Stimulated activated CD4-positive, alpha-beta T cell treated with anti-CD3 and anti-CD28 coated beads, Interleukin-12 subunit alpha, Interleukin-12 subunit beta, amount 100 ng/mL, for 48 hours (primary cell): Measurements from ENCODE around the gene AHR.

Experiments
- DNase-seq, 3 donors: peaks; one replicate each; pipeline ENCODE4 v3.0.0-alpha.2; 2020; ENCODE audit warnings: low read depth in 2 of 3, low spot score in 1 of 3

AHR gene

GRCh38 chr7:17298102-17298839 is at the start of gene AHR:
Gene AHR (plus strand): TSS chr7:17298652. CDS start chr7:17299265, 613 bp downstream.
- DNase-seq, result peak; percentile 82 to 86 (median 84)

GRCh38 chr7:17253885-17254284 is 44.6 kb upstream of the AHR start:
- DNase-seq, result no peak

GRCh38 chr7:17255926-17256325 is 42.5 kb upstream of the AHR start:
- no peak for DNase-seq

GRCh38 chr7:17256375-17256774 is 42.1 kb upstream of the AHR start:
- DNase-seq, result no peak

GRCh38 chr7:17266565-17266964 is 31.9 kb upstream of the AHR start:
- no peak for DNase-seq

GRCh38 chr7:17269341-17270221 is 28.9 kb upstream of the AHR start:
- no peak for DNase-seq

GRCh38 chr7:17274551-17275245 is 23.8 kb upstream of the AHR start:
- DNase-seq, result peak in 2 of 3 donors; percentile 11 to 16

GRCh38 chr7:17275749-17276671 is 22.4 kb upstream of the AHR start:
- DNase-seq, result no peak

- no peak for DNase-seq
Measured at GRCh38 chr7:17279061-17279460, 19.4 kb upstream of the AHR start.

GRCh38 chr7:17289074-17289645 is 9.3 kb upstream of the AHR start:
- no peak for DNase-seq

- no peak for DNase-seq
Measured at GRCh38 chr7:17292843-17293242, 5.6 kb upstream of the AHR start.

GRCh38 chr7:17293481-17293880 is 5.0 kb upstream of the AHR start:
- no peak for DNase-seq

GRCh38 chr7:17297243-17297642 is 1.2 kb upstream of the AHR start:
- no peak for DNase-seq

GRCh38 chr7:17298840-17299482 is 509 bp downstream of the AHR start:
- peak in 2 of 3 donors; percentile 38 to 45 for DNase-seq

- DNase-seq, result no peak
Measured at GRCh38 chr7:17299483-17299991, 1.1 kb downstream of the AHR start.

GRCh38 chr7:17300012-17300411 is 1.6 kb downstream of the AHR start:
- DNase-seq, result no peak

GRCh38 chr7:17300437-17300836 is 2.0 kb downstream of the AHR start:
- no peak for DNase-seq

- DNase-seq, result no peak
Measured at GRCh38 chr7:17301471-17302456, 3.3 kb downstream of the AHR start.
